Fibroblast of peridontal ligament (primary cell): ENCODE results near the gene ZNF750.

ENCODE experiments used
- DNase-seq: peaks from one replicate; pipeline ENCODE4 v3.0.0-alpha.2; 2010; ENCODE audit errors: extremely low read depth

Gene ZNF750

GRCh38 chr17:82839617-82840292 lies at the start of gene ZNF750:
Gene ZNF750 (minus strand): TSS chr17:82840022. CDS start chr17:82832454, 7,568 bp downstream.
- no peak for DNase-seq

GRCh38 chr17:82888583-82889495 lies 49.0 kb upstream of the ZNF750 start:
- no peak for DNase-seq

GRCh38 chr17:82887255-82888164 lies 47.7 kb upstream of the ZNF750 start:
- peak; percentile 70 for DNase-seq

- no peak for DNase-seq
Measured at GRCh38 chr17:82884970-82885353, 45.1 kb upstream of the ZNF750 start.

GRCh38 chr17:82884341-82884969 lies 44.6 kb upstream of the ZNF750 start:
- no peak for DNase-seq

GRCh38 chr17:82883419-82884031 lies 43.7 kb upstream of the ZNF750 start:
- no peak for DNase-seq

- DNase-seq: no peak
Measured at GRCh38 chr17:82882715-82883418, 43.0 kb upstream of the ZNF750 start.

GRCh38 chr17:82881900-82882714 lies 42.3 kb upstream of the ZNF750 start:
- DNase-seq: peak; percentile 30

- no peak for DNase-seq
Measured at GRCh38 chr17:82881324-82881823, 41.6 kb upstream of the ZNF750 start.

- DNase-seq: no peak
Measured at GRCh38 chr17:82880620-82881323, 41.0 kb upstream of the ZNF750 start.

GRCh38 chr17:82879241-82879640 lies 39.4 kb upstream of the ZNF750 start:
- DNase-seq: no peak

GRCh38 chr17:82878527-82878926 lies 38.7 kb upstream of the ZNF750 start:
- DNase-seq: no peak

GRCh38 chr17:82876602-82877379 lies 37.0 kb upstream of the ZNF750 start:
- DNase-seq: peak; percentile 85

GRCh38 chr17:82876149-82876548 lies 36.3 kb upstream of the ZNF750 start:
- no peak for DNase-seq

- DNase-seq: no peak
Measured at GRCh38 chr17:82875407-82875856, 35.6 kb upstream of the ZNF750 start.

GRCh38 chr17:82874011-82874835 lies 34.4 kb upstream of the ZNF750 start:
- DNase-seq: no peak

GRCh38 chr17:82873521-82873920 lies 33.7 kb upstream of the ZNF750 start:
- DNase-seq: no peak
